AG04450 (cell line): Measurements from ENCODE around the gene ANKDD1A. TPM values are rescaled to one million over a fixed set of nuclear protein-coding genes. Genes with fewer than 3 reads are reported as not detected.

ENCODE experiments used
- CTCF ChIA-PET: fragments of 300-600, 350-600 bp; formaldehyde crosslinking; extraction: SDS; loops from one replicate; lab custom pipeline; 2022; ENCODE audit warnings: antibody characterized with exemption, inconsistent platforms; lab: Charles Lee
- POLR2A ChIA-PET: fragments of 350-600 bp; formaldehyde crosslinking; extraction: SDS; loops from one replicate; lab custom pipeline; 2021; ENCODE audit warnings: antibody characterized with exemption, inconsistent platforms; lab: Yijun Ruan, JAX
- DNase-seq: peaks from one replicate; pipeline ENCODE4 v3.0.0-alpha.2; 2011; ENCODE audit warnings: low read depth, low spot score
- H3K27ac ChIP-seq: one replicate; pipeline ENCODE4 v1.5.1; 2012; ENCODE audit warnings: low read depth, low read length, control low read depth
- H3K27me3 ChIP-seq: one replicate; pipeline ENCODE4 v1.6.0; 2012; ENCODE audit warnings: low read length; ENCODE audit not compliant: control insufficient read depth, insufficient read depth
- H3K4me3 ChIP-seq: 2 replicates; pipeline ENCODE4 v1.5.1; 2011; ENCODE audit warnings: mild to moderate bottlenecking, low read depth, low read length, control low read depth
- H3K9me3 ChIP-seq: 2 replicates; pipeline ENCODE4 v1.5.1; 2012; ENCODE audit warnings: low read length; ENCODE audit not compliant: control insufficient read depth, insufficient read depth
- polyA plus RNA-seq: library from polyadenylated mRNA; depleted of rRNA; stranded (reverse); fragments of >200 nt; gene quantifications from 2 replicates; pipeline ENCODE4 v1.2.3, GENCODE V29; 2011; rRNA removed
- TF ChIP-seq, protein P1 (sequence below): IDR thresholded peaks from 2 replicates; pipeline ENCODE4 v1.5.1; 2011; ENCODE audit warnings: low read depth, low read length, control low read depth, inconsistent platforms

The ANKDD1A gene
- polyA plus RNA-seq, 1 experiment = 4.0 TPM

DNA sequence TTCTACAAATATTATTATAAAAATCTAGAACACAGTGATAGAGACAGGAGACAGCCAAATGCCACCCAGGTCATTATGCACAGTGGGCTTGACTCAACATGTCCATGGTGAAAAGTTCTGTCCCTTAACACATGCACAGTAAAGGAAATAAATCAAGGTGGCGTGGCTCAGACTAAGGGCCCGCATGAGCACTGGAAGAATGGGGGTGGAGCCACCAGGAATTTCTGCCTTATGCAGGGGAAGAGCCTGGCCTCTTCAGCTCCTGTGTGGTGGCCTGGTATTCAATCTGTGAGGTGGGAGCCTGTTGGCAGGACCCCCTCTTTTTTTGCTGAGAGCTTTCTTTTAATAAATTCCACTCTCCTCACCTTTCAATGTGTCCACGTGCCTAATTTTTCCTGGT, 95.2 kb downstream of the ANKDD1A start:
- no peak overlapping the region for H3K4me3 ChIP-seq
- no peaks in the 10 kb centered on the region for H3K27me3 ChIP-seq
- DNase-seq = no peak
- H3K27ac ChIP-seq = no peak overlapping the region
- CTCF ChIA-PET = no interaction called here
- no peaks in the 10 kb centered on the region for H3K9me3 ChIP-seq
- POLR2A ChIA-PET = no interaction called here
- TF ChIP-seq, protein P1, sequence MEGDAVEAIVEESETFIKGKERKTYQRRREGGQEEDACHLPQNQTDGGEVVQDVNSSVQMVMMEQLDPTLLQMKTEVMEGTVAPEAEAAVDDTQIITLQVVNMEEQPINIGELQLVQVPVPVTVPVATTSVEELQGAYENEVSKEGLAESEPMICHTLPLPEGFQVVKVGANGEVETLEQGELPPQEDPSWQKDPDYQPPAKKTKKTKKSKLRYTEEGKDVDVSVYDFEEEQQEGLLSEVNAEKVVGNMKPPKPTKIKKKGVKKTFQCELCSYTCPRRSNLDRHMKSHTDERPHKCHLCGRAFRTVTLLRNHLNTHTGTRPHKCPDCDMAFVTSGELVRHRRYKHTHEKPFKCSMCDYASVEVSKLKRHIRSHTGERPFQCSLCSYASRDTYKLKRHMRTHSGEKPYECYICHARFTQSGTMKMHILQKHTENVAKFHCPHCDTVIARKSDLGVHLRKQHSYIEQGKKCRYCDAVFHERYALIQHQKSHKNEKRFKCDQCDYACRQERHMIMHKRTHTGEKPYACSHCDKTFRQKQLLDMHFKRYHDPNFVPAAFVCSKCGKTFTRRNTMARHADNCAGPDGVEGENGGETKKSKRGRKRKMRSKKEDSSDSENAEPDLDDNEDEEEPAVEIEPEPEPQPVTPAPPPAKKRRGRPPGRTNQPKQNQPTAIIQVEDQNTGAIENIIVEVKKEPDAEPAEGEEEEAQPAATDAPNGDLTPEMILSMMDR = no peak

Other genes with a start within 250 kb of the ANKDD1A start
- gene RBPMS2, start 136.3 kb upstream of the ANKDD1A start, polyA plus RNA-seq = 0.88 and 1.3 TPM in 2 replicates
- 5.6 and 6.2 TPM in 2 replicates for gene PIF1, start 86.3 kb upstream of the ANKDD1A start, polyA plus RNA-seq
- gene PLEKHO2, start 70.0 kb upstream of the ANKDD1A start, polyA plus RNA-seq = 29.5 and 30.3 TPM in 2 replicates
- gene SPG21, start 78.0 kb downstream of the ANKDD1A start, polyA plus RNA-seq = 85.7 and 101 TPM in 2 replicates
- 11.6 and 15.3 TPM in 2 replicates for gene MTFMT, start 117.7 kb downstream of the ANKDD1A start, polyA plus RNA-seq
- 0.50 and 0.61 TPM in 2 replicates for gene SLC51B, start 133.5 kb downstream of the ANKDD1A start, polyA plus RNA-seq
- gene RASL12, start 156.1 kb downstream of the ANKDD1A start, polyA plus RNA-seq = 11.4 and 13.8 TPM in 2 replicates
- not detected in 2 replicates for gene KBTBD13, start 164.8 kb downstream of the ANKDD1A start, polyA plus RNA-seq
- gene UBAP1L, start 203.3 kb downstream of the ANKDD1A start, polyA plus RNA-seq = 0.46 and 0.55 TPM in 2 replicates
- gene PDCD7, start 221.9 kb downstream of the ANKDD1A start, polyA plus RNA-seq = 15.8 and 18.0 TPM in 2 replicates